GM18909 (cell line): ENCODE measurements around the gene RGMB.
A peak's percentile ranks its signal among the peaks of the same experiment; 100 is the strongest.

Experiments
- ATAC-seq: cut with Tn5 transposase; IDR thresholded peaks from one replicate; pipeline ENCODE4 v1.9.1; 2021; ENCODE audit warnings: mild to moderate bottlenecking; ENCODE audit not compliant: unreplicated experiment, poor library complexity

RGMB gene

DNA sequence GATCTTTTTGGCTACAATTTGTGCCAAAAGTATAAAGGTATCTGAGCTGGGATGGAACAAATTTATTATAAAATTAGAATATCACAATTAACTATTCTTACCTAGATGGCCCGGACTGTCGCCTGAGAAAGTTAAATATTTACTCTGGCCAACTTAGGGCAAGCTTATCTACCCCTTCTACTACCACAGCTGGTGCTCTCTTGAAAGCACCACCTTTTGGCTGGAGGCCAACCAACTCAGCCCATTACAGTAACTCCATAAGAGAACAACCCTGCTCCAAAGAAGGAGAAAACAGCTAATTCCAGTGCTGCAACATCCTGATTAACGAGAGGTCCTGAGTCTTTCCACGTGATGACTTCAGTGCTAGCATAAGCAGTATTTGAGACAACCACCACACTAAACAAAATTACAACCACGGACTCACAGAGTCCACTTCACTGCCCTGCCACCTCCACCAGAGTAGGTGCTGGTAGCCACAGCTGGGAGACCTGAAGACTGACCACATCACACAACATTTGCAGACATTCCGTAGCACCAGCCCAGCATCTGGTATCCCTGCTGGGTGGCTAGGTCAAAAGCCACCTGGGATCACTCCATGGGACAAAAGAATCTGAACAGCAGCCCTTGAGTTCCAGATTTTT is 43.2 kb downstream of the RGMB start:
- no peak for ATAC-seq

DNA sequence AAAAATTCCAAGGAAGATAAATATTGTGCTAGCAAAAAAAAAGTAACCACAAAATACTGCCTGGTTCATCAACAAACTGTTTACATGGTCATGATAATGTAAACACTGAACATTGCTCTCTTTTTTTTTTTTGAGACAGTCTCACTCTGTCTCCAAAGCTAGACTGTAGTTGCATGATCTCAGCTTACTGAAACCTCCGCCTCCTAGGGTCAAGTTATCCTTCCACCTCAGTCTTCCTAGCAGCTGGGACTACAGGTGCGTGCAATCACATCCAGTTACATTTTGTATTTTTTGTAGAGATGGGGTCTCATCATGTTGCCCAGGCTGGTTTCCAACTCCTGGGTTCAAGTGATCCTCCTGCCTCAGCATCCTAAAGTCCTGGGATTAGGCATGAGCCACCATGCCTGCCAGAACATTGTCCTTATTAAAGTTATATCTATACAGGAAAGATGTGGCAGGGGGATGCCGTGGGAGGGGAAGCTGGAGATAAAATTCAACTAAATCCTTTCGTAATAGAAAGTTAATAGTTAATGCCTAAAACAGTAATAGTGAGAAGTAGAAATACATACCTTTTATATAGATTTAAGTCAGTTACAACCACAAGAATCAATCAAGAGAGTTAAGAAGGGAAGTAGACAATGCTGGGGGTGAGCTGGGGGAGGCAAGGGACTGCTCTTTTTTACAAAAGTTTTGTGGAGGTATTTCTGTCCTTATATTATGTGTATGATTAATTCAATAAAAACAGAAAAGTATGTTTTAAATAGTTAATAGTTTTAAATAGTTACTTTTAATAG is 52.3 kb downstream of the RGMB start:
- peak; percentile 73 for ATAC-seq

DNA sequence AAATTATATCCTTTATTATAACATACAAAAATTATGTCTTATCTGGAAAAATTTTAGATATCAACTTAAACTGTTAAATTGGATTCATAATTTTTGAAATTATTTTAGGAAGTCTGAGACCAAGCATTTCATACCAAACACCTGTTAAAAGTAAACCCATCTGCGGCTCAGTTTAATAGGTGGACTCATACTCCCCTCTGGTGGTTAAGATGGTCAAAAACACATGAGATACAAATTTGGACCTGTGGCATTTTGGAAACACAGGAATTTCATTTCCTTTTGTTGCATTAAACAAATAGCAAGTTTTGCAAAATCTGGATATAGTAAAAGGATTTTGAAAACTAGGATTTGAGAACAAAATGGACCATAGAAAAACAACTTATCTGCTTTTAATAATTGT is 53.7 kb downstream of the RGMB start:
- peak; percentile 44 for ATAC-seq

DNA sequence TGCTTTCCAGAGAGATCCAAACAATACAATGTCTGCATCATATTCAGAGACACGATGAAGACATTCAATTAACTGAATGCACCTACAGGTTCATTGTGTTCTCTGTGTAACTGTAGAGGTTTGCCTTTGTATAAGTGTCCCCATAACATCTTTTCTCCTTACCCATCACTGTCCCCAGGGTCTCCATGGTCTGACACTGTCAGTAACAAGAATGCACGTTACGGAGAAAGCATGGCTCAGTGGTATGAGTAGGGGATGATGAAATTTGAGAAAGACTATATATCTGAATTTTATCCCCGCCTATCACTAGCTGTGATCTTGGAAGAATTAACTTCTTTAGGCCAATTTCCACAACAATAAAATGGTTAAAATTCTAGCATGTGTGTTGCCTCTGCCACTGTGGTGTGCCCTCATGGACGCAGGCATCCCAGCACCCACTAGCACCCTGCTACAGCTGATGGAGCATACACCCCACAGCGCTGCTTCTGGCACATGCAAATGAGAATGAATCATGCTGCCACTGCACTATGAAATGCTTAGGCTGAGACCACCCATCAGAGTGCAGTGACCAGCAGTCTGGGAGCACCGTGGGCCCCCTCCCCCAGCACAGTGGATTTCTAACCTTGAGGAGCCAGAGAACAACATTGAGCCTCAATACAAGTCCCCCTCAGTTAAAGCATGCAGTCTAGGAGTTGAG is 54.3 kb downstream of the RGMB start:
- no peak for ATAC-seq

DNA sequence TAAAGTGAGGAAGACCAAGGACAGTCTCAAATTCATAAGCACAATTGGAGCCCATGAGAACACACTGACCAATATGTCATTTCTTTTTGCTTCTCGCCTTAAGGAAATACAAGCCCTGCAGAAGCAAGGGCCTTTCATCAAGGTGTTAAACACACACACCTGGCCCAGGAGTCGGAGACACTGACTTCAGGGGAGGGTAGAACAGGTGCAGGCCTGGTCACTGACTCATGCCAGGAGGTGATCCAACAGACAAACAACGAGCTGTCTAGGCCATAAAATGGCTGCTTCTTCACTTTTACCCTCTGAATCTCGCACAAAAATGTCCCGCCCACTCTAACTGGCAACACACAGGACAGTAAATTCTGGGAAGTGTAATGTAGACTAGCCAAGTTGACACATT is 62.7 kb downstream of the RGMB start:
- no peak for ATAC-seq

DNA sequence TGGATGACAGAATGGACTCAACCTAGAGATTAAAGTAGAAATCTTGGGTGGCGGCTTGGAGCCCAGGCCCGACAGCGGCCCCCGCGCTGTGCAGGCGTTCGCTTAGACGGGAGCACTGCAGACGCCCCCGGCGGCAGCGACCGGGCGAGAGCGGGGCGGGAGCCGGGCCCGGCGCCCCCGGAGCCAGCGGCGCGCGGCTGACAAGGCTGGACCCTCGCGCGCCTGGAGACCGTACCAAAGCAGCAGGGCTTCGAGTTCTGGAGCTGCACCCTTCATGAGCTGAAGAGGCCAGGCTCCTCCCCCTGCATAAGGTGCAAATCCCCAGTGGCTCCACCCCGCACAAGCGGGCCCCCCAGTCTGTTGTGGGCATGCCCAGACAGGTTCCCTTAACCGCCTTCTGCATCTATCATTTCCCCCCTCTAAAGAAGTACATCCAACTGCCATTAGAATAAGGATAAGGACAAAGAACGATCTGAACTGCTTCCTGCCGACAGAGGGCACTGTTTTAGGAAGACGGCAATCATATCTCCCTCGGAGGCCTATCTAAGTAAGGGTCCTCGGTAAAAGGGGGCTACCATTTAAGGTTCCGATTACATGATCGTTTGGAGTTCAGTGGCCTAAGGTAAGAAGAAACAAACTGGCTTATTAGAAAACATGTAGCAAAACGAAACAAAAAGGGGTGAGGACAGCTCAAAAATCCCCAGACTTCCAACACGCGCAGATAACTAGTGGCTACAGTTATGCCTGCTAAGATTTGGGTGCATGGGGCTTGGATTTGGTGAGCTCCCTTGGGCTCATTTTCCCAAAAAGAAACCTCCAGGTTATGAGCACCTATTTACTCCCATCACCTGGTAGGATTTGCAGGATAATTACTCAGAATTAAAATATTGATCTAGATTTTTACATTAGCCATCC is 66.3 kb downstream of the RGMB start:
- peak; percentile 52 for ATAC-seq

DNA sequence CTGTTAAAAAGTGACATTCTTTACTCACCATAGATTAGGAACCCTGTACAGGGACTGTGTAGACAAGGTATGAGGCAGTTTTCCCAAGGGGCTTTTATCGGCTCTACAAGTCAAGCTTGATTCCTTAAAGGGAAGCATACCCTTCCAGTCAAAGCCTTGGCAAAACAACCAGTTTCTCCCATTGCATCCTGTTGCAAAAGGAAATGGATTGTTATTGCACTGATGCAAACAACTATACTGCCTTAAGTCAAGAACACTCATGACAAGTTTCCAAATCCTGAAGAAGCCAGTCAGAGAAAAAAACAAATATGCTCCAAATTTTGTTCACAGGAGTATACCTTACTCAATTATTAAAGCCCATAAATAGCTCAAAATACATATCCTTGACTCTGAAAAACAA is 67.5 kb downstream of the RGMB start:
- no peak for ATAC-seq

DNA sequence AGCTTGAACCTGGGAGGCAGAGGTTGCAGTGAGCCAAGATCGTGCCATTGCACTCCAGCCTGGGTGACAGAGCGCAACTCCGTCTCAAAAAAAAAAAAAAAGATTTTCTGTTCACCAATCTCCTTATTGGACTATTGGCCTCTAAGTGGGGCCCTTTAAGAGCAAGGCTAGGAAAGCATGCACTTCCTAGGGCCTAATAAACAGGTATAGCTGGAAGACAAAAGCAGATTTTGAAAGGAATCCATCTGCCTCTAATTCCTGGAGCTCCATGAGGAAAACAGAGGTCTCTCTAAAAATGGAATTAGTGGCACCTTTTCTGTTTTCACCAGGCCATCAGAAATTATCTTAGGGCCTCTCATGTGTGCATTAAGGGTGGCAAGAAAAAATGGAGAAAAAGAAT is 70.0 kb downstream of the RGMB start:
- no peak for ATAC-seq

DNA sequence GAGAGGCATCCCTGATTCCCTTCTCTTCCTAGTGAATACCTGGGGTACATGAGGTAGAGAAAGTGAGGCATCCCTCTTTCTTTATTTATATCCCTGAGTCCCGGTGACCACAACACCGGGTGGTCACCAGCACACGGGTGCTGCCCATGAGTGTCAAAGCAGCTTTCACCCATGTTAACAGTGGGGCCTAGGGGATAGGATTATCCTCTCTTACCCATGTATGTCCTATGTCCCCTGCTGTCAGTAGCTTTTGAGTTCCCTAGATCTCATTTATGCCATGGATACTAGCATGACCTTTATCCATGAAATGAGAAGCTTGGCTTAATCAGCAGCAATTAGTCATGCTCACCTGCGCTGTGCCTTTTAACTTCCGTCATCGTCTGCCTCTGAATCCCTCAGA is 71.4 kb downstream of the RGMB start:
- ATAC-seq: no peak

DNA sequence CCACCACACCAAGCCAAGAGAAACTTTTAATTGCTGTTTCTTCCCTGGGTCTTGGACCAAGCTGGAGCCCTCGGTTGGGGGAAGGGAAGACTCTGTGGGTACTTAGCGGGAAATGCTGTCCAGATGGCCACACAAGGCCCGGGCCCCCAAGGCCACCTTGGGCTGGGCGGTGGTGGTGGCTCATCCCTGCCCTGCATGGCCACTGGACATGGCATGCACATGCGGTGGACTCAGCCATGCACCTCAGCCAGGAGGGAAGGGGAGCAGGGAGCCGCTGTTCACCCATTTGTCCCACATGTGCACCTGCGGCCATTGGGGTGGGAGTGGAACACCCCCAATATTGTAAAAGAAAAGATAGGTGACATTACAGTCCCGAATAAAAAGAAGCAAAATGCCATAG is 72.4 kb downstream of the RGMB start:
- ATAC-seq: no peak
